T-helper 1 cell (primary cell): ENCODE results near the gene HSPBP1.

Experiments used
- DNase-seq, 5 donors: peaks; one replicate each; pipeline ENCODE4 v3.0.0-alpha.2; 2012 to 2020

The HSPBP1 gene

GRCh38 chr19:55273978-55274707 is 5.8 kb downstream of the HSPBP1 start:
- DNase-seq = no peak

DNA sequence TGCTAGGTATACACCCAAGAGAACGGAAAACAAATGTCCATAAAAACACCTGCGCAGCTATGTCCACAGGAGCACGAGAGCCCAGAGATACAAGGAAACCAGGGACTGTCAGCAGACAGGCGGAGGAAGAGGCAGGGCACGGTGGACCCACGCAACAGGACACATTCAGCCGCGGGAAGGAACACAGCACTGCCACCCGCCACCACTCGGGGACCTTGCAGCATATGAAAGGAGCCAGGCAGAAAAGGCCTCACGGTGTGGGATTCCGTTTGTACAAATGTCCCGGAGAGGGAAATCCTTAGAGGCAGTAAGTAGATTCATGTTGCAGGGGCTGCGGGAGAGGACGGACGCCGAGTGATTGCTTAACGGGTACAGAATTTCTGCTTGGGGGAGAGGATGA is 7.8 kb downstream of the HSPBP1 start:
- no peak for DNase-seq

DNA sequence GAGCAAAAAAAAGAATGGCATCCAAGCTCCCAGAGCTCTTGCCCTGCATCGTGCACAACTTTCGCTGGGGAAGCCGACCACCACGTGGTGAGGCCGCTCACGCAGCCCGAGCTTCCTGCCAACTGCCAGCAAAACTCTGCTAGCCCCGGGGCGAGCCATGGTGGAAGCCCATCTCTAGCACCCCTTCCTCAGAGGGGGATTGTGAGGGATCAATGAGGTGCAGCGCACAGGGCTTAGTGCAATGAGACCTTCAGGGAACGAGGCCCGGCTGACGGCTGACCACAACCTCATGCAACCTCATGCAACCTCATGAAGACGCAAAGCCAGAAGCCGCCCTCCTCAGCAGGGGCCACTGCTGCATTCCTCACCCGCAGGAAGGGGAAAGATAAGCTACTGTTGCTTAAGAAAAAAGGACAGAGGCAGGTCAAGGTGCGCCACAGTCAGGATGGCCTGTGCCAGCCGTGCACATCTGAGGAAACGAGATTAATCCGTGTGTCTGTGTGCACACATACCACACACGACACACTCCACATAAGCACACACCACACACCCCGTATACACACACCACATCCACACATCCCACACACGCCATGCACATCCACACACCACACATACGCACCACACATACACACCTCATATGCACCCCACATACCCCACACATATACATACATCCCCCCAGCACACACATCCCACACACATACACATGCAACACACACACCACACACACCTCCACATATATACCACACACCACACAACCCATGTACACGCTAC is 9.6 kb downstream of the HSPBP1 start:
- no peak for DNase-seq

GRCh38 chr19:55269299-55269698 is 10.6 kb downstream of the HSPBP1 start:
- DNase-seq = no peak

- no peak for DNase-seq
These were observed 13.1 kb downstream of the HSPBP1 start for GRCh38 chr19:55266840-55267239.

GRCh38 chr19:55266404-55266803 is 13.5 kb downstream of the HSPBP1 start:
- no peak for DNase-seq

GRCh38 chr19:55265723-55266386 is 14.1 kb downstream of the HSPBP1 start:
- no peak for DNase-seq

DNA sequence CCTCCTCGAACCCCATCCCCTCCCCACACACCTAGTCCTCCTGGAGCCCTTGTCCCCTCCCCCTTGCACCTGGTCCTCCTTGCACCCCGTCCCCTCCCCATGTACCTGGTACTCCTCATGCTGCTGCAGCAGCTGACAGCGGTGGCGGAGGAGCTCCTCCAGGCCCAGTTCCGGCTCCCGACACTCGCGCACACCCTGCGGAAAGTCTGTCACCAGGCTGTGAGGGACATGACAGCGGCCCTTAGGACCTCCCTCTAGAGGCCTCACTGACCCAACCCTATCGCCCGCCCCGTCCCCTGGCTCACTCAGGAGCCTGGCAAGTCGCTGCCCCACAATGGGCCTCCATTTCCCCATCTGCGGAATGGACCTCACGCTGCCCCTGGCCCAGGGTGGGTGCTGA is 14.7 kb downstream of the HSPBP1 start:
- DNase-seq = no peak

GRCh38 chr19:55264531-55264930 is 15.4 kb downstream of the HSPBP1 start:
- DNase-seq = no peak

DNA sequence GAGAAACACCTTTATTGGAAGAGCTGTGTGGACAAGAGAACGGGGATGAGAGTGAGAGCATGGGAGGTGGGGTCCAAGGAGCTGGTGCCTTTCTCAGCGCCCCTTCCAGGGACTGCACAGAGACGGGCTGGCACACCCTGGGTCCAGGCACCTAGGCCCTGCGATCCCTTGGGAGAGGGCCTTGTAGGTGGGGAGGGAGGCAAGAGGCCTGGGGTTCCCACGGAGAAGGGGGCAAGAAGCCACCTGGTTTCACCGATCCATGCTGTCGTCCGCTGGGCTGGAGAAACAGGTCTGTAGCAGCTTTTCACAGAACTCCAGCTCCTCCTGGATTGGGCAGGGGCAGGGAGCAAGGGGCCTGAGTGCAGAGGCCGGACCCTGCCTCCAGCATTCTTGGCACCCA is 17.6 kb downstream of the HSPBP1 start:
- no peak for DNase-seq

DNA sequence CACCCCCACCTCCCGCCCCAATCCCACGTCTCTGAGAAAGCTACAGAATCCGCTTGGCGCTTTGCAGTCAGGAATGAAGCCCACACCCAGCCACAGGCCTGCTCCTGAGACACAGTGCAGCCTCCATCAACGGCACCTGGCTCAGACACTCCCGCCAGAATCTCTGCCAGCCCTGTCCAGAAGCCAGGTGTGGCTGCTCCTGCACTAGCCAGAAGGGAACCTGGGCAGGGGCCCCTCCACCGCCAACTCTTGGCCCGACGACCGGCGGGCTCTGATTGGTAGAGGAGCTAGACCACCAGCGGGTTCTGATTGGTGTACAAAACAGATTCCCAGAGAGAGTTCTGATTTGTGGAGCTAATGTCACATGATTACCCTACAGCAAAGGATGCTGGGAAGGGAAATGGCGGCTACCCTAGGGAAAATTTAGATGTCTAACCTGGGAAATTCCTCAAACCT is 18.2 kb downstream of the HSPBP1 start:
- DNase-seq = no peak

DNA sequence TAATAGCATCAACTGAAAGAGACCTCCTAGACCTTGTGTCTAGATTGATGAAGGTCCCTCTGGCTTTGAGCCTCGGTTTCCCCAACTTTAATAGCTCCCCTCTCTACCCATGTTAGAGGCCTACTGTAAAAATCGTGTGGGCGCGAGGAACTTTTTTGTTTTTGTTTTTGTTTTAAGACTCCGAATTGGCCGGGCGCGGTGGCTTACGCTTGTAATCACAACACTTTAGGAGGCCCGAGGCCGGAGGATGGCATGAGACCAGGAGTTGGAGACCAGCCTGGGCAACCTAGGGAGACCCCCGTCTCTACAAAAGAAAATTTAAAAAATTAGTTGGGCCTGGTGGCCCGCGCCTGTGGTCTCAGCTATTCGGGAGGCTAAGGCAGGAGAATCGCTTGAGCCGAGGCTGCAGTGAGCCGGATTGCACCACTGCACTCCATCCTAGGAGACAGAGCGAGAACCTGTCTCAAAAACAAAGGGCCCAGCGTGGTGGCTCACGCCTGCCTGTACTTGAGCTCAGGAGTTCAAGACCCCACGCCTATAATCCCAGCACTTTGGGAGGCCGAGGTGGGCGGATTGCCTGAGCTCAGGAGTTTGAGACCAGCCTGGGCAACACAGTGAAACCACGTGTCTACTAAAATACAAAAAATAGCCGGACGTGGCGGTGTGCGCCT is 20.2 kb downstream of the HSPBP1 start:
- peak in 1 of 5 donors; percentile 17 for DNase-seq

DNA sequence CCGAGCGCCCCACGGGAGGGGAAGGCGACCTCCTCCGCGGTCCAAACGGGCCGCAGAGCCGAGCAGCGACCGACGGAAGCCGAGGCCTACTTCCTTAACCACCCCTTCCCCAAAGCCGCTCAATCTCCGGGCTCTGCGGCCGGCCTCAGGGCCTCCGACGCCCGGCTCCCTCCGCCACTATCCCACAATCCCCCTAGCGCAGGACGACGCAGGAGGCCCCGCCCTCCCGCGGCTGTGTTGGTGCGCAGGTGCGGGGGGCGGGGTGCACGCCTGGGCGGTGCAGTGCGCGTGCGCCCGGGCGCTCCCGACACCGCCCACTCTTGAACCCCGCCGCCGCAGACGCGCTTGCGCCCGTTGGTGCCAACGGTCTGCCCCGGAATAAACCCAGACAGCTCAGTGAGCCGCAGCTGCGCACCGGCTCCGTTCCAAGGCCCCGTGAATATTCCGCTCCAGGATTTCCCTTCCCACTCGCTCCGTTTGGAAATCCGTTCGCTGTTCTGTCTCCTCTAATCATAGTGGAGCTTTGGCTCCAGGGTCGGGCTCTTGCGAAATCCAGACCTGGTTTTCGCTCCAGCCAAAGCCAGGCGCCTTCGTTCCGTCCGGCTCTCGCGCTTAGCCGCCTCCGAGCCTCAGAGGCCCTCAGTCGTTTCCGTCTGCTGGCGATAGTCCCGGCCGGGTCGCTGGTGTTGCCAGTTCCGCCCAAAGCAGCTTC is 20.9 kb downstream of the HSPBP1 start, which contains the start of gene PPP6R1:
PPP6R1 (minus strand) TSS at position 190 of the 712 bp plus-strand sequence. CDS start 11,914 bp downstream, outside the sequence.
- DNase-seq = peak; percentile 89 to 98 (median 91)

DNA sequence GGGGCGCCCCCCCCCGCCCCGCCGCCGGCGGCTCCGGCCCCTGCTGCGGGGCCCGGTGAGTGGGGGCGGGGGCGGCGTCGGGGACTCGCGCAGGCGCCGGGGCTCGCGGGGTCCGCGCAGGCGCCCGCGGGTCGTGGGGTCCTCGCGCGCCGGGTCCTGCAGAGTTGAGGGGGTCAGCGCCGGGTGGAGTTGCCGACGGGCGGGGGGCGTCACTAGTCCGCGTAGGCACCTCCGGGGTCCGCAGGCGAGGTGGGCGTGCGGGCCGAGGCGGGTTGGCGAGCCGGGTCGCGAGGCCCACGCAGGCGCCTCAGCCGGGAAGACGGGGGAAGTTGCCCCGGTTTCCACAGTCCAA is 21.5 kb downstream of the HSPBP1 start:
- peak in 4 of 5 donors; percentile 33 to 62 (median 35) for DNase-seq

DNA sequence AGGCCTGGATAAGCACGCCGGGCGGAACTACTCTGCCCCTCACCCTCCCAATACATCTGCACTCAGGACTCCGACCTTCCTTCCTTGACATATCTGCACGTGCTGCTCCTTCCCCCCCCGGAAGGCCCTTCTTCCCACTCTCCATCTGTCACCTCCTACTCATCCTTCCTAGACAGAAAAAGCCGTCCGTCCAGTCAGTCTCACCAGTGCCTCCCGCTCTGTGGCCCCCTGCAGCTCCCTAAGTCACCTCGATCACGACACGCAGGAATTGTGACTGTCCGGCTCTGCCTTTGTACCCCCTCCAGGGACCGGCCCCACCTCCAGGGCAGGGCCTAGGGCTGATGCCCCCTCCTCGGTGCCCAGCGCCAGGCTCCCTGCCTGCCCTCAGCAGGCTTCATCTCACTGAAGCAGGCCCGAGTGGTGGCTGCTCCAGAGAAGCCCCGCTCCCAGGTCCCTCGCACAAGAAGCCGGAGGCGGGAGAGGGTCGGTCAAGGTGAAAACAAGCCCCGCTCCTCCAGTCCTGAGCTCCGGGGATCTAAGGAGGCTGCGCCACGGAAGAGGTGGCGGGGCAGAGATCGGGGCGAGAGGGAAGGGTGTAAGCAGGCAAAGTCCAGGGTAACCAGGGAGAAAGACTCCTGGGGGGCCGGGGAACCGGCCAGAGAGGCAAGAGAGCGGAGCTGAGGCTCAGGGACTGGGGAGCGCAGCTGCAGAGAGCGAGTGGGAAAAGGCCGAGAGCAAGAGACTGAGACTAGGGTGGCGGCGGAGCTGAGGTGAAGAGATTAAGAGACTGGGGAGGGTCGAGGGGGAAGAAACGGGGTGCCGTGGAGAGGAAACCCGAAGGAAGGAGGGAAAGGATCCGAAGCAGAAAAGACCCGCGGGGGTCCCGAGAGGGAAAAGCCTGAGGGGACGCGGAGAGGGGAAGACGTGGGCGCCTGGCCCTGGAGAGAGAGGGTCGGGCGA is 22.2 kb downstream of the HSPBP1 start:
- DNase-seq = no peak

DNA sequence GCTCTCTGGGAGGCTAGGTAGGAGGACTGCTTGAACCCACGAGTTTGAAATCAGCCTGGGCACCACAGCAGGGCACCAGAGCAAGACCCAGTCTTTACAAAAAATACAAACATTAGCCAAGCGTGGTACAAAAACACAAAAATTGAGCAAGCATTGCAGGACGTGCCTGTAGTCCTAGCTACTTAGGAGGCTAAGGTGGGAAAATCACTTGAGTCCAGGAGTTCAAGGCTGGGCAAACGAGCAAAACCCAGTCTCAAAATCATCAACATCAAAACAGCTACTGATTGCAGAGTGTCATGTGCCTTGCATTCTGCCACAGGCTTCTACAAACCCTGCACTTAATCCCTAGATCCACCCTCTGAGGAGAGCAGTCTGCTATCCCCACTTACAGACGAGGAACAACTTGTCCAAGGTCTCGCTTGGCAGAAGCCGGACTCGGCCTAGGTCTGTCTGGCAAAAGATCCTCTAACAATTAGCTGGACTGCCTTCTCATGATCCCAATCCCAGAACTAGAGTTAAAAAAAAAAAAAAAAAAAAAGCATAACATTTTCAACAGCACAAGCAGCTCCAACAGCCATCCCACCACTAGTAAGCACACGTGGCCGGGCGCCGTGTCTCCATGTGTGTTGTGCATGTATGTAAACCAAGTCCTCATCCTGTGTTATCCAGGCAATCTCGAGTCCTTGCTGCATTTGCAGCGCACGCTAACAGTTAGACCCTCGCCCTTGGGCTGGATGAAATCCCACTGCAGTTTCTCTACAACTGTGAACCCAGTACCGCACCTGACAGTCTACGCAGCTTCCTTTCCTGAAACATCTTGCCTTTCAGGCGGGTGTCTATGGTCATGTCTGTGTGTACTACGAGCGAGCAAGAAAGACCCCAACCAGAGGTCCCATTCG is 23.1 kb downstream of the HSPBP1 start:
- DNase-seq = no peak

DNA sequence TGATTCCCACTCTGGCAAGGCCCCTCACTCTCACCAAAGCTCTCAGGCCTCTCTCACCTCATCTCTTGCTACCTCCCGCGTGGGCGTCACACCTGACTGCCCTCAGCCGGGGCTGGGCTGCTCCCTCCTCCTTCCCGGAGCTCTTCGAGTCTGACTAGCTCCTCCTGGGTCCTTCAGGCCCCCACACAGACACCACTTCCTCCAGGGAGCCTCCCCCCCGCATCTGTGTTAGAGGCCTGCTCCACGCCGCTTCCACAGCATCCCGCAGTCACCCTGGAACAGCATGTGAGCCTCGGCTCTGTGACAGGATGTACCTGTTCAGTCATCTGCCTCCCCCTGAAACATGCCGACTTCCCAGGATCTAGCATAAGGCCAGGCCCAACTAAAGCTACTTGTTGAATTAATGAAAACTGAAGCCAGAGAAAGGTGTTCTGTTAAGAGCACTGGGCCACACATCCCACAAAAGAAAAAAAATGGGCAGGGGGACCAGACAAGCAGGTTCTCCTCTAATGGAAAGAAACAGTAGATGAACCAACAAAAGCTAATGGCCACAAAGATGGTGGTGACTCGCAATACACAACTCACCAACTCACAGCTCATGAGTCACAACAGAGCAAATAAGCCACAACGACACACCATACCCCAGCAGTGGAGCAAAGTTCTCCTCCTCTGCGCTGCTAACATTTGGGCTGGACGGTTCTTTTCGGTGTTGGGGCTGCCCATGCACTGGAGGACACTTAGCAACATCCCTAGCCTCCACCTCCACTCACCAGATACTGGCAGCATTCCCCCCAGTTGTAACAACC is 24.1 kb downstream of the HSPBP1 start:
- DNase-seq = peak in 2 of 5 donors; percentile 32 to 62

- DNase-seq = no peak
These were observed 25.3 kb downstream of the HSPBP1 start for GRCh38 chr19:55254625-55254977.
